IMR-90 (cell line): ENCODE data around the gene DYNLRB1. TPM values are rescaled to one million over a fixed set of nuclear protein-coding genes. Genes with fewer than 3 reads are reported as not detected.

Experiments used
- ATAC-seq: fragments of 200-7000 bp; cut with Tn5 transposase; 2 replicates; pipeline ENCODE4 v1.9.1; 2020; ENCODE audit warnings: low read depth, mild to moderate bottlenecking, moderate library complexity
- BruUV-seq: library from RNA; stranded (reverse); fragments of 400-500 nt; replicated peaks from 2 replicates; lab custom pipeline; 2021; lab: Mats Ljungman, UMichigan
- CTCF ChIA-PET: fragments of 300-600 bp; formaldehyde crosslinking; extraction: SDS; loops from one replicate; lab custom pipeline; 2021; ENCODE audit warnings: antibody characterized with exemption; lab: Yijun Ruan, JAX
- POLR2A ChIA-PET: fragments of 300-600 bp; sonication (Branson Sonifier 250); formaldehyde crosslinking; loops from one replicate; lab custom pipeline; 2022; ENCODE audit warnings: antibody characterized with exemption; ENCODE audit not compliant: unreplicated experiment; lab: Charles Lee
- DNase-seq: peaks from one replicate; pipeline ENCODE4 v3.0.0; 2013
- H2AFZ ChIP-seq: replicated peaks from 2 replicates; pipeline ENCODE3; 2013; ENCODE audit warnings: low read length, mild to moderate bottlenecking; ENCODE audit not compliant: poor library complexity
- H2AK5ac ChIP-seq: 2 replicates; pipeline ENCODE4 v1.6.1; 2013; ENCODE audit warnings: low read depth, low read length, inconsistent platforms
- H2AK9ac ChIP-seq: replicated peaks from 2 replicates; pipeline ENCODE3; 2013; ENCODE audit warnings: mild to moderate bottlenecking, low read depth, low read length, moderate library complexity; ENCODE audit not compliant: poor library complexity
- H2BK120ac ChIP-seq: 2 replicates; pipeline ENCODE4 v1.6.1; 2013; ENCODE audit warnings: low read depth, low read length, inconsistent platforms
- H2BK15ac ChIP-seq: 3 replicates; pipeline ENCODE4 v1.6.1; 2013; ENCODE audit warnings: low read depth, low read length, inconsistent platforms
- H2BK20ac ChIP-seq: 2 replicates; pipeline ENCODE4 v1.6.1; 2013; ENCODE audit warnings: low read depth, mild to moderate bottlenecking, inconsistent platforms, low read length, moderate library complexity
- H2BK5ac ChIP-seq: 2 replicates; pipeline ENCODE4 v1.6.1; 2013; ENCODE audit warnings: mild to moderate bottlenecking, low read depth, low read length, inconsistent platforms; ENCODE audit not compliant: poor library complexity, severe bottlenecking
- H3K14ac ChIP-seq: replicated peaks from 2 replicates; pipeline ENCODE4 v1.6.1; 2013; ENCODE audit warnings: low read depth, low read length, inconsistent platforms
- H3K18ac ChIP-seq: 2 replicates; pipeline ENCODE4 v1.6.1; 2013; ENCODE audit warnings: low read depth, low read length, control low read depth
- H3K23ac ChIP-seq: 2 replicates; pipeline ENCODE4 v1.6.1; 2013; ENCODE audit warnings: low read depth, low read length, inconsistent platforms
- H3K27ac ChIP-seq: 2 replicates; pipeline ENCODE4 v1.5.1; 2013; ENCODE audit warnings: mild to moderate bottlenecking, control low read depth, low read length; ENCODE audit not compliant: insufficient read depth
- H3K27me3 ChIP-seq: 2 replicates; pipeline ENCODE4 v1.6.1; 2013; ENCODE audit warnings: low read length; ENCODE audit not compliant: control insufficient read depth, insufficient read depth
- H3K36me3 ChIP-seq: 2 replicates; pipeline ENCODE4 v1.6.1; 2013; ENCODE audit warnings: low read length, mixed read lengths; ENCODE audit not compliant: control insufficient read depth, insufficient read depth
- H3K4ac ChIP-seq: 2 replicates; pipeline ENCODE4 v1.6.1; 2013; ENCODE audit warnings: low read depth, low read length, inconsistent platforms
- H3K4me1 ChIP-seq: 2 replicates; pipeline ENCODE4 v1.6.1; 2013; ENCODE audit warnings: low read length, mixed read lengths; ENCODE audit not compliant: control insufficient read depth, insufficient read depth
- H3K4me2 ChIP-seq: 2 replicates; pipeline ENCODE4 v1.6.1; 2013; ENCODE audit warnings: low read depth, mild to moderate bottlenecking, control low read depth, low read length, moderate library complexity
- H3K4me3 ChIP-seq: 2 replicates; pipeline ENCODE4 v1.5.1; 2013; ENCODE audit warnings: low read depth, mild to moderate bottlenecking, control low read depth, low read length, moderate library complexity; ENCODE audit not compliant: insufficient read depth
- H3K56ac ChIP-seq: 2 replicates; pipeline ENCODE4 v1.6.1; 2013; ENCODE audit warnings: low read length, inconsistent platforms; ENCODE audit not compliant: insufficient read depth; ENCODE audit errors: extremely low read depth
- H3K79me1 ChIP-seq, 2 experiments: 2 replicates each; pipeline ENCODE4 v1.6.1; 2013; ENCODE audit warnings: low read length in 2 of 2, inconsistent platforms in 1 of 2, low read depth in 1 of 2
- H3K9ac ChIP-seq: 2 replicates; pipeline ENCODE4 v1.6.1; 2013; ENCODE audit warnings: low read depth, low read length, control low read depth
- H3K9me1 ChIP-seq: 2 replicates; pipeline ENCODE4 v1.6.1; 2013; ENCODE audit warnings: low read length, inconsistent platforms; ENCODE audit not compliant: insufficient read depth
- H3K9me3 ChIP-seq: 2 replicates; pipeline ENCODE4 v1.6.1; 2013; ENCODE audit warnings: low read length; ENCODE audit not compliant: control insufficient read depth, insufficient read depth
- H4K20me1 ChIP-seq: 2 replicates; pipeline ENCODE4 v1.6.1; 2013; ENCODE audit warnings: low read length, inconsistent platforms; ENCODE audit not compliant: insufficient read depth
- H4K5ac ChIP-seq: 2 replicates; pipeline ENCODE4 v1.6.1; 2013; ENCODE audit warnings: mild to moderate bottlenecking, low read depth, low read length, control low read depth
- H4K8ac ChIP-seq, 2 experiments: 2 replicates each; pipeline ENCODE4 v1.6.1; 2013; ENCODE audit warnings: low read depth in 2 of 2, low read length in 2 of 2, control low read depth in 1 of 2, inconsistent platforms in 1 of 2
- H4K91ac ChIP-seq: 2 replicates; pipeline ENCODE4 v1.6.1; 2013; ENCODE audit warnings: low read depth, low read length, inconsistent platforms; ENCODE audit not compliant: insufficient read depth
- FOS ChIP-seq: fragments of 150-350 bp; IDR thresholded peaks from 2 replicates; pipeline ENCODE4 v1.6.1; 2016; ENCODE audit warnings: low read depth, low read length
- MAFK ChIP-seq: IDR thresholded peaks from 2 replicates; pipeline ENCODE4 v1.6.1; 2012; ENCODE audit warnings: low read depth, low read length, improper control_type of control experiment
- WGBS, 2 experiments: methylation state at CpG; one replicate each; pipeline versions ENCODE4 v1.1.5 to v1.1.7; 2013; ENCODE audit warnings: missing lambda C conversion rate in 2 of 2; ENCODE audit not compliant: insufficient read length in 1 of 2; ENCODE audit errors: extremely low coverage in 2 of 2; 5-methylcytosine and 5-hydroxymethylcytosine counted together
- dilution Hi-C: fragments of 300-500 bp; cut with HindIII; formaldehyde crosslinking; loops from one replicate; pipeline ENCODE4 v1.14.3; 2018; ENCODE audit warnings: low sequenced_read_pairs; ENCODE audit not compliant: unreplicated experiment
- in situ Hi-C: fragments of 300-500 bp; cut with MboI; formaldehyde crosslinking; loops from 3 replicates; pipeline ENCODE4 v1.14.3; 2019; ENCODE audit warnings: low sequenced_read_pairs, inconsistent platforms, mixed read lengths
- intact Hi-C: fragments of 100-400 bp; cut with micrococcal nuclease; formaldehyde crosslinking; loops from 2 replicates; pipeline ENCODE4 v1.10.0; 2022
- polyA plus RNA-seq, 3 experiments: library from polyadenylated mRNA; depleted of rRNA; stranded (reverse); fragments of >200 nt; gene quantifications; 2 replicates each; pipeline ENCODE4 v1.2.3, GENCODE V29; 2012; ENCODE audit warnings: low replicate concordance in 1 of 3
- total RNA-seq: library from RNA; depleted of rRNA; stranded (reverse); fragments of >200 nt; gene quantifications from 2 replicates; pipeline ENCODE4 v1.2.3, GENCODE V29; 2012

The DYNLRB1 gene
- total and polyA plus RNA-seq, 2 of the 4 experiments (the other 2 are of a cell fraction): 82.4 to 380 TPM

- Histone ChIP-seq H3K14ac (no peak overlapping the region), H3K9ac (no peak overlapping the region), H2BK20ac (no peak overlapping the region), H3K56ac (no peak overlapping the region), H3K9me3 (no peaks in the 10 kb centered on the region), H2AK9ac (no peak overlapping the region), H3K27me3 (no peaks in the 10 kb centered on the region), H4K91ac (no peak overlapping the region), H3K9me1 (no peaks in the 10 kb centered on the region; the same call in 1 of the 2 replicates), H3K79me1 (peaks cover 19 to 46% of the 10 kb centered on the region in 2 experiments), H3K4ac (no peak overlapping the region), H4K5ac (no peak overlapping the region), H4K20me1 (peaks cover 17% of the 10 kb centered on the region), H3K18ac (no peak overlapping the region), H4K8ac (peak overlapping the region in 1 of 2 experiments; percentile 54; a peak in 1 of 4 replicates), H2BK120ac (no peak overlapping the region), H2BK5ac (peak overlapping the region; percentile 70), H3K4me2 (peak overlapping the region; percentile 10; the same call in 1 of the 2 replicates), H2AK5ac (peak overlapping the region; percentile 4; the same call in 1 of the 2 replicates), H3K36me3 (peaks cover 13% of the 10 kb centered on the region), H3K4me1 (peaks cover 2% of the 10 kb centered on the region; the same call in 1 of the 2 replicates), H3K27ac (no peak overlapping the region), H2BK15ac (no peak overlapping the region), H3K4me3 (no peak overlapping the region), H2AFZ (no peak overlapping the region), H3K23ac (no peak overlapping the region; the same call in 1 of the 2 replicates)
- peak; percentile 38 for ATAC-seq
- in situ Hi-C loops: loop anchor here (10.0 kb wide), 1 partner anchor 158 kb away; no protein-coding TSS in a partner anchor
- ChIA-PET POLR2A (no interaction called here), CTCF (interaction anchor here (2.7 kb wide), 1 partner anchor 160 kb away, joined by 15 read pairs; no protein-coding TSS in a partner anchor)
- dilution Hi-C loops: no loop called here
- BruUV-seq: no TSS peak
- TF ChIP-seq MAFK (no peak), FOS (peak; percentile 61; the same call in 1 of the 2 replicates)
- intact Hi-C loops: loop anchor here (5.0 to 10.0 kb wide), 2 partner anchors 50 to 278 kb away; no protein-coding TSS in a partner anchor
- WGBS, 2 experiments: 50% methylated on average over 2 of the region's 6 CpGs; no CpG with 5 or more reads in 1 of the 2 experiments
- DNase-seq: peak; percentile 61
Measured at GRCh38 chr20:34472246-34472925, 43.8 kb upstream of the DYNLRB1 start.
